ENCODE results near the gene KRTAP10-7.
"Not testable (repeated sequence)": the region's sequence is repeated elsewhere in the genome, so short reads cannot be mapped to it uniquely, and the experiment has no call there.

The KRTAP10-7 gene

GRCh38 chr21:44612669-44613229, 12.4 kb downstream of the KRTAP10-7 start:
- DNase-seq = no peak

GRCh38 chr21:44613386-44614155, 13.2 kb downstream of the KRTAP10-7 start:
- DNase-seq = no peak

- DNase-seq = no peak
Observed at GRCh38 chr21:44614161-44614631, 13.8 kb downstream of the KRTAP10-7 start.

- DNase-seq = no peak
Observed at GRCh38 chr21:44614961-44615391, 14.6 kb downstream of the KRTAP10-7 start.

- DNase-seq = no peak
Observed at GRCh38 chr21:44615466-44615865, 15.1 kb downstream of the KRTAP10-7 start.

- no peak for DNase-seq
Observed at GRCh38 chr21:44615911-44616590, 15.7 kb downstream of the KRTAP10-7 start.

GRCh38 chr21:44616591-44616926, 16.2 kb downstream of the KRTAP10-7 start:
- DNase-seq = no peak

GRCh38 chr21:44617071-44617501, 16.7 kb downstream of the KRTAP10-7 start:
- no peak for DNase-seq

GRCh38 chr21:44618504-44618903, 18.1 kb downstream of the KRTAP10-7 start:
- DNase-seq = peak in 1 of 2 donors; percentile 8

- no peak for DNase-seq
Observed at GRCh38 chr21:44618909-44619308, 18.5 kb downstream of the KRTAP10-7 start.

- no peak for DNase-seq
Observed at GRCh38 chr21:44619886-44620285, 19.5 kb downstream of the KRTAP10-7 start.

GRCh38 chr21:44623575-44623974, 23.2 kb downstream of the KRTAP10-7 start:
- DNase-seq = no peak

- no peak for DNase-seq
Observed at GRCh38 chr21:44625756-44626155, 25.4 kb downstream of the KRTAP10-7 start.

- DNase-seq = no peak
Observed at GRCh38 chr21:44626262-44626661, 25.9 kb downstream of the KRTAP10-7 start.

- no peak for DNase-seq
Observed at GRCh38 chr21:44626673-44627143, 26.3 kb downstream of the KRTAP10-7 start, which contains the start of gene KRTAP10-9. KRTAP10-9 (plus strand) TSS chr21:44627093; CDS start chr21:44627172, 79 bp downstream.

- not testable (repeated sequence) for DNase-seq
Observed at GRCh38 chr21:44627181-44627822, 26.9 kb downstream of the KRTAP10-7 start.

GRCh38 chr21:44627831-44628233, 27.4 kb downstream of the KRTAP10-7 start:
- not testable (repeated sequence) for DNase-seq

- DNase-seq = no peak
Observed at GRCh38 chr21:44628707-44629391, 28.5 kb downstream of the KRTAP10-7 start.

- no peak for DNase-seq
Observed at GRCh38 chr21:44630440-44630839, 30.0 kb downstream of the KRTAP10-7 start.

GRCh38 chr21:44632067-44632466, 31.7 kb downstream of the KRTAP10-7 start:
- DNase-seq = no peak

- no peak for DNase-seq
Observed at GRCh38 chr21:44636209-44637017, 36.0 kb downstream of the KRTAP10-7 start.
